Skin of body (tissue), 2 donors: ENCODE measurements around the gene NELL2. TPM values are rescaled to one million over a fixed set of nuclear protein-coding genes. Genes with fewer than 3 reads are reported as not detected.

Source experiments
- DNase-seq: peaks from one replicate; lab custom pipeline; 2025; lab: John Stamatoyannopoulos, UW
- total RNA-seq: library from RNA; depleted of rRNA; stranded (reverse); fragments of >200 nt; gene quantifications from one replicate; pipeline ENCODE4 v1.2.3, GENCODE V29; 2014

The NELL2 gene
- total RNA-seq, 1 donor from 2014 or later, result 12.7 TPM

DNA sequence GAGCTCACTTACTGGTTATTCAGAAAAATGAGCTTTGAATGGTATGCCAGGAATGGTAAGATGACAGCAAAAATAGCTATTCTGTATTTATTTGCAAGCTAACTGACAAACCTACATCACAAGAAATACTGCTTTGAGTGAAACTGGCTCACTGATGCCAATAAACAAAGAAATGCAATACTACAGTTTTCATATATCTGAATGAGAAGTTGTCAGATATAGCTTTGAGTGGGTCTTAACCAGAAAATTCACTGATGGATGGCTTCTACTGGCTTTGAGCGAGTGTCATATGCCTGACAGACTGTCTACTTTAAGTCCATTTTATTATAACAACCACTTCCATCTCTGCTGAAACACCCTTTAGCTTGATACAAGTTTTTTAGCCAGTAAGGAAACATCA is 330.1 kb downstream of the NELL2 start:
- DNase-seq, result no peak

DNA sequence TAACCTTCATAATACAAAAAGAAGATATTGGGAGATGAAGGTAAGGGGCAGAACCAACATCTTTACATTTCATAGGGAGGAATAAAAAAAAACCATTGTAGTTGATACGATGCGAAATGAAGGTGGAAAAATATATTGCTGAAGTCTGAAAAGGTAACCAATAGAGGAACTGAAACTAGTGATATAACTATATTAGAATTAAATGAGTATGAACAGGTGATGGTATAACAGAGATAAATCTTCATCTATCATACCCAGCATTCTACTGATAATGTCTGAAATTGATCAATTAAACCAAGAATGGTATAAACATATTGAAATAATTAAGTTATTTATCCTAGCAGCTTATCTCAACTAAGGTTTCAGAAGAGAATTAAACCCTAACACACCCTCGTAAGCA is 332.1 kb downstream of the NELL2 start:
- DNase-seq, result no peak

DNA sequence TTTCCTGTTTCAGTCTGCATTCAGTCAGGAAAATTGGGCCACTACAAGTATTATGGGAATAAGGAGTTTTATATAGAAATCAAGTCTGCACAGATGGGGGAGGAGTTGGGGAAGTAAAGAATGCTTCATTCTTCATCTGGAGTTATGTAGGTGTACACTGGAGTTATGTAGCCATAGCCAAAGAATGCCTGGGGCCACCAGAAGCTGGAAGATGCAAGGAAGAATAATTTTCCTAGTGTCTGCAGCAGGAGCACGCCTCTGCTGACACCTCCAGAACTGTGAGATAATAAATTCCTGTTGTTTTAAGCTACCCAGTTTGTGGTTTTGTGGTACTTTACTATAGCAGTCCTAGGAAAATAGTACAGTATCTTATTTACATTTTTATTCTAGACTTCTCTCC is 333.4 kb downstream of the NELL2 start:
- no peak for DNase-seq

DNA sequence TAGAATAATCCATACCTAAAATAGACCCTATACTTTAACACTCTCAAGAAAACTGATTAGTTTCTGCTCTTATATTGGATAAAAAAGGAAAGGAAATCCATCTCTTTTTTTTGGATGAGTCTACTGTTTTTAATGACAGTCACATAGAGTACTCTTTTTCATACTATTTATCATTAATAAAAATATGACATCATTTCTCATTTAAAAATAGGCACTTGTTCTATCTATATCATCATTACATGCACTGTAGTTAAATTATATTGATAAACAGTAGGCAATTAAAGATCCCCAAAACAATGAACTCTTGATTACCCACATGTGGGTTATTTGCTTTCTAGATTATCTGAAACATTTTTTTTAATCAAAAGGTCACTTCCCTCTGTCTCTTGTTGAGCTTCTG is 338.8 kb downstream of the NELL2 start:
- no peak for DNase-seq

DNA sequence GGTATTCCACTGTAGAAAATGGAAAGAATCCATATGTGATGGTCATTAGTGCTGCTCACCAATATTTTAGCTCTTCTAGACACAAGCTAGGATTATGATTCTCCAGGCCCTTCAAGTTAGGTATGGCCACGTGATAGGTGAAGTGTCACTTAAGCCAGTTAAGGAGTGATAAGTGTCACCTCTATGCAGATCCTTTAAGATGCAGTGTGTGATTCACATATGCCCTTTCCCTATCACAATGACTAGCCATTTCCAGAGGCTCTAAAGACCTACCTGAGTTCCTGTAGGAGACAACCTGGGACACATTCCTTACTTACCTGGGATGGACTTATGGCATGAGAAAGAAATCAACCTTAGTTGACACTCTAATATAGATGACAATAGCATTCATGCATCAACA is 343.2 kb downstream of the NELL2 start:
- DNase-seq, result no peak

DNA sequence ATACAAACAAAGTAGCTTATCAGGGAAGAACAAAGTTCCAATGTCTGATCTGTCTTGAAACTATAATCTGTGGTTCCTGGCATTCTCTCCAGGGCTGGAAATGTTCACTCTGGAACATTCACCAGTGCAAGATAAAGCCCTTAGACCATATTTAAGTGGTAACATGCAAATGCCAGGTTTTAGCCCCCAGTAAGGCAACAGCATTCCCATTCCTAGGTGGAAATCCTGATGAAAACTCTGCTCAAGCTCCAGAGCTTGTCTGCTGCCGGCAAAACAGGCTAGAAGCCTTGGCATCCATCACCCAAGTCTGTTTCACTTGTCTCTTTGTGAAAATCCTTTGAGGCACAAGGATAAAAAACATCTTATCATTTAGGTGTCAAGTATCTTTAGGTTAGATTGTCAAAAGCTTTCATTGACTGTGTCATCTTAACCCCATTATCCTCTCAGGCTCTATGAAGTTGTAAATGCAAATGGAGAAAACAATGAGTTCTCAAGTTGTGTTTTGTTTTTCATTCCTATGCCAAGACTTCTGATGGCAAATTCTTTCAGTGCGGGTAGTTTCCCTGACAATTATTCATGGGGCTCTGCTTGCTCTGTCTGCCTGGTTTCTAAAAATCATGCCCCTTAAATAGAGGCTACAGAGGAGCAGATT is 344.7 kb downstream of the NELL2 start:
- no peak for DNase-seq

DNA sequence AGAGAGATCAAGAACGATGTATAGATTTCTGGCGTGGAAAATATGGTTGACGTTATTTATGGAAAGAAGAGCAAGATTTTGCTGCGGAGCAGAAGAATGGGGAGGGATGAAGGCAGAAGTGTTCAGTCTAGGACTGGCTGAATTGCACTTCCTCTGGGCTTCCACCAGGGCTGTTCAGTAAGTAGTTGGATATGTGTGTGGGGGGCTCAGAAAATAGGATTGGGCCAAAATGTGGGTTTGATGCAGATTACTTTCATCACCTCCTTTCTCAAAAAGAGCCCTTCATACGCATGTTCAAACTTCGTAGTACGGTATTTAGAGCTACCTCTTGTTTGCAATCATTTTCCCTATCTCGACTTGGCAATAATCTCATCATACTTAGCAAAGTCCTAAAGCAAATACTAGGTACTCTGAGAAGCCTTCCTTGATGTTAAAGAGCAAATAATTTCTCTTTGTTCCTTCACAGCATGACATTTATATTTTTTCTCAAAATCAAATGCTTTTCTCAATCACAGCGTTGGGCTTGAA is 349.4 kb downstream of the NELL2 start:
- no peak for DNase-seq

DNA sequence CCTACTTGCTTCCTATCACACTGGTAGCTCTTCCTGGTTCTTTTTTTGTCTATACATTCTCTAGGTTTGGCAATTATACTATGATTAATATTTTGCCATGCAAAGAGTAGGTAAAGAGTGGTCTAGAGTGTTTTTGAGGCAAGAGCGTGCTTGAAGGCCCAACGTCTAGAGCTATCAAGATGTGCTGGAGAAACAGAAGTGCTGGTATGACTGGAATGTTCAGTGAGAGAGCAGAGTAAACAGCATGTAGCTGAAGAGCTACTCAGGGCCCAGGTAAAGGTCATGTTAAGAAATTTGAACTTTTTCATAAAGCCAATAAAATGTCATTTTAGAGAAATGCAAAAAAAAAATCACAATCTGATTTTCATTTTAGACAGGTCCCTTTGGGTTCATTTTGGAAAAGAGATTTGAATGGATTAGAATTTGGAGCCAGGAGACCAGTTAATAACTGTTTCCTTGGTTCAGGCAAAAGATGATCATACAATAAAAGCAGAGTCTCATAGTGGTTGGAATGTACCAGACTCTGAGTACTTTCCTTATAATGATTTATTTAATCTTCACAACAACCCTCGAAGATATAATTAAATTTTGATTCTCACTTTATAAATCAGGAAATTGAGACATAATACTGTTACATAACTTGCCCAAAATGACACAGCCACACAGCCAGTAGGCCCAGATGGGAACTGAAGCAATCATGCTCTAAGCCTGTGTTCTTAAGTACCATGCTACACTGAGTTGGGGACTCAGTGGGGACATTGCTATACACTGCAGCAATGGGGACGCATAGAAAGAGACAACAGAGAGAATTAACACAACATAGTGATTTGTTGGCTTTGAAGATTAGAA is 350.1 kb downstream of the NELL2 start:
- DNase-seq, result no peak

DNA sequence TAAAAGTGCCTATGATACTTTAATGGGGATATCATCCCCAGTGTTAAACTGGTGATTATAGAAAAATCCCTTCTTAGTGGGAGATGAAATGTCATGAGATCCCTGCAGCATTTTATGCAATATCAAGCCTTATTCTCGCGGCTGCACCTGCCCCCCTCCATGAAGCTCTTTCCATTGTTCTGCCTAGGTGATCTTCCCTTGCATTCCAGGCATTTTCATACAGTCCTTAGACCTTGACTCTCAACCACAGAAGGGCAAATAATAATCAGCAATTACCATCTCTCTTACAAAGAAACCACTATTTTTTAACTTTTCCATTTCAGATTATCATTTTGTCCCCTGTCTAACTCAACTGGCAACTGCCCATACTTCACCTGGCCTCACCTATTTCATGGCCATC is 352.3 kb downstream of the NELL2 start:
- no peak for DNase-seq

DNA sequence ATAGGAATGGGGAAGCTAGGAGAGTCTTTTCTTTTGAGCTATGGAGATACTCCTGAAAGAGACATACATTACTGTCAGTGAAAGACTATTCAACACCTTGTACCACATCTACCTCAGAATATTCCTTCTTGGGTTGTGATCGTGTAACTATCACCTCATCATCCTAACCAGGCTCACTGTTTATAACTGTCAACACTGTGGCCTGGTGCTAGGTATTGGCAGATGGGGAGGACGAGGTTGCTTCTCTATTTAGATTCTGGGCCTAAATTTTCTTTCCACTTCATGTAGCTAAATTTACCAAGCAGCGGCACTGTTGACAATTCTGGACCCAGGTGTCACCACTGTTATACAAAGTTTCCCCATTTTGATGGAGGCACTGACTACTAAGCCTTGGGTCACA is 354.4 kb downstream of the NELL2 start:
- DNase-seq, result no peak

DNA sequence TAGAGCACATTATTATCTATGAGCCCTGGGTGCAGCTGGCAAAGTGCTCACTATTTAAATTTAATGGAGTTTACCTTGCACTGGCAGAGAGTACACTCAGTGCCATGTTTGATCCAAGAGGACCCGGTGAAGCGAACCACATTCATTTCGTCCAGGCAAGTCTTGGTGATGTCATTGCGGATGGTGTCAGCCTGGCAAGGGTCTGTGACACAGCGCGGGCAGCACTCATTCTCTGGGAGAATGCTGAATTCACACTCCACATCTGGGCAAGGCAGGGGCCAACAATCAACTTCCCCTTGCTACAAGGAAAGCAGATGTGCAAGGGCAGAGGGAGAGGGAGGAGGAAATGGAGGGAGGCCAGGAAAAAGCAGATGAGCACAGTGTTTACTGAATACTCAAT is 356.2 kb downstream of the NELL2 start:
- peak; percentile 37 for DNase-seq

DNA sequence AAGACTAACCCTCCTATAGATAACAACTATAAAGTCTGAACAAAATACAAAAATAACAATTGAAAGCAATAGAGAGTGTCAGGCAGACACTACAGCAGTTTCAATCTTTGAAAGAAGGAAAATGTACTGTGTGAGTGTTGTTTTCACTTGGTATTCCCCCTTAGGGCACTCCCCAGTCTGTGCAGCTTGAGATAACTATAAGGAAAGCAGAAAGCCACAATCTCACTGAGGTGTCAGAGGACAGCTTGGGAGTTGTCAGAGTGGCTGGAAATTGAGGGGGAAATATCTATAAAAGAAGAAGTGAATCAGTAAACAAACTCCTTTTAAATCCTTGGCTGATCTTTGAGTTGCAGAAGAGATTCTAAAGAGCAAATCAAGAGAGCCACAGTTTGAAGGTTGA is 364.8 kb downstream of the NELL2 start:
- DNase-seq, result no peak

DNA sequence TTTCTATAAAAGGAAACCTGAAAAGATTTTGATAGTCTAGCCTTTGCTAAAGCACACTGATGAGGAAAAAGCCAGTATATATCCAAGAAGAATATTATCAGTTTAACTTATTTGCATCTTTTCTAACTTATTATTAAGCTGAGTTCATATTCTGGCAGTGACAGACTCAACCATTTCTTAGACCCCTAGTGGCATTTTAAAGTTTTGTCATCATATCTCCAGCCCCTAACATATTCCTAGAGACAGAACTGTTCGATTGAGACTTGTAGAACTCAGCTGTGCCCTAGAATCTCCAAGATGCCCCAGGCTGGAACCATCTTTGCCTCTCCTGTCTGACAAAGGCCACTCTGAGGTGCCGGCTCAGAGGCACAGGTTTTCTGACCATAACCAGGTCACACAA is 365.6 kb downstream of the NELL2 start:
- DNase-seq, result no peak

DNA sequence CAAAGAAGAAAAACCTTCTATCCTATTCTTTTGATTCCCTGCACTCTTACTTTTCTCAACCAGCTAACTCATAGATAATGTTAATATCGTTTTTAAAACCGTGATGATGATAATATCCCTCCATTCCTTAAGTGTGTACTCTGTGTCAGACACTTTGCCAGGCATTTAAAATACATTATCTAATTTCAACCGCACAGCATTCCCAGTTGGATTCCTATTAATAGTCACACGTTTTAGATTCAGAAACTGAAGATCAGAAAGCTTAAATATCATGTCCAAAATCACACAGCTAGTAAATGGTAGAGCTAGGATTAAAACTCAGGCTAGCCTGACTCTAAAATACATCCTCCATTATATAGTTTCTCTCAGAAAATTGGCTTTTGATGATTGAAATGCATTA is 366.0 kb downstream of the NELL2 start:
- no peak for DNase-seq

DNA sequence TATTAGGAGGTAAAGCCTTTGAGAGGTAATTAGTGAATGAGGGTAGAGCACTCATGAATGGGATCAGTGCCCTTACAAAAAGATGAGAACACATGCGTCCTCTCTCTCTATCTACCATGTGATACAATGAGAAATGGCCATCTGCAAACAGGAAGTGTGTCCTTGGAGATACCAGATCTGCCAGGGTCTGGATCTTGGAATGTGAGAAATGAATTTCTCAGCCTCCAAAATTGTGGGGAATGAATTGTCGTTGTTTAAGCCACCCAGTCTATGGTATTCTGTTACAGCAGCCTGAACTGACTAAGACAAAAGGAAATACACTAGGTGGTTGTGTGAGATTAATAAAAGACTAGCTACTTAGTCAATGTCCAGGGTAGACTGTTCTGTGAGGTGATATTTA is 366.6 kb downstream of the NELL2 start:
- no peak for DNase-seq

DNA sequence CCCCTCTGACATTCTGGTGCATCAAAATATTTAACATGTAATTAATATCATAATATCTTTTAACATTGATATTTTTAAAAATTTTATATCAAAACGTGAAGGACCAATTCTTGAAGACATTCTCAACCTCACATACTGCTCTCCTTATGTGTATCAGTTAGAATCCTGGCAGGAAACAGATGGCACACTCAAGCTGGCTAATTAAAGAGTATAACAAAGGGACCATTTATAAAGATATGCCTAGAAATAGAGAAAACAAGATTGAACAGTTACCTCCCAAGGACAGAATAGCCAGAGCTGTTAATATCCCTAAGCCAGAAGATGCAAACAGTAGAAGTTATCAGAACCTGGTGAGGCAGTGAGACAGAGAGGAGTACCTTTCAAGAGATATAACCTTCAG is 368.7 kb downstream of the NELL2 start:
- no peak for DNase-seq

DNA sequence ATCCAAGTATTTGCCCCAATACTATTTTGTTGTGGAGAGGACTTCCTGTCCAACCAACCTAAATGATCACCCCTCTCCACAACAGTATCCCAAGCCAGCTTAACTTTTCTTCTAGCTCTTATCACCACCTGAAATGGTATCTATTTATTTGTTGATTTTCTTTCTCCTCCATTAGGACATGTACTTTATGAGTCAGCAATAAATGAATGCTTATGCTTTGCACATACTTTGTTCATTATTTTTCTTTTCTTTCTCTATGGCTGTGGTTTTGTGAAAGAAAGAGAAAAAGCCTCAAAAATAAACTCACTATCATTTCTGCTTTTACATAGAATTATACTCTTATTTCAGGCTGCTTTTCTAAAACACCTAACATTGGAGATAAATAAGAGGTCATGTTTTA is 371.3 kb downstream of the NELL2 start:
- no peak for DNase-seq

DNA sequence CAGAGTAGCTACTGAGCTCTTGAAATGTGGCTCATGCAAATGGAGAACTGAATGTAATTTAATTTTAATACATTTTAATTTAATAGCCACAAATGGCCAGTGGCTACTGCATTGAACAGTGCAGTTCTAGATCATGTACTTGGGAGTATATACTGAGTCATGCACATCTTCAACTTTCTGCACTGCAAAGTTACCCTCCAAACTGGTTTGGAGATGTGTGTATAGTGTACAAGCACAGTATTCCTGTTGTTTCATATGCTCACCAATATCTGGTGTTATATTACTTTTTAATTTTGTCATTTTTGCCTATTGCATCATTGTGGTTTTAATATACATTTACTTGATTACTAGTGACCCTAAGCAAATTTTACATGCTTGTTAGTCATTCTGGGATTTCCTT is 372.8 kb downstream of the NELL2 start:
- no peak for DNase-seq

DNA sequence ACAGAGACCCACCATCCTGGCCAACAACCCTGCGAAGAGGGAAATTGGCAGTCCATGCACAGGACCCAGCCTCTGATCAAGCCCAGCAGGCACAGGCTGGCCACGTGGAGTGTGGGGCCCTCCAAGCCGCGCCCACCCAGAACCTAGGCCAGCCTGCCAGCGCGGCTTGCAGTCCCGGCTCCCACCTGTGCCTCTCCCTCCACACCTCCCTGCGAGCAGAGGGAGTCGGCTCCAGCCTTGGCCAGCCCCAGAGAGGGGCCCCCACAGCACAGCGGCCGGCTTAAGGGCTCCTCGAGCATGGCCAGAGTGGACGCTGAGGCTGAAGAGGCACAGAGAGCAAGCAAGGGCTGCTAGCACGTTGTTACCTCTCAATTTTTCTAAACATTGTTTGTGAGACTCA is 373.4 kb downstream of the NELL2 start:
- no peak for DNase-seq

DNA sequence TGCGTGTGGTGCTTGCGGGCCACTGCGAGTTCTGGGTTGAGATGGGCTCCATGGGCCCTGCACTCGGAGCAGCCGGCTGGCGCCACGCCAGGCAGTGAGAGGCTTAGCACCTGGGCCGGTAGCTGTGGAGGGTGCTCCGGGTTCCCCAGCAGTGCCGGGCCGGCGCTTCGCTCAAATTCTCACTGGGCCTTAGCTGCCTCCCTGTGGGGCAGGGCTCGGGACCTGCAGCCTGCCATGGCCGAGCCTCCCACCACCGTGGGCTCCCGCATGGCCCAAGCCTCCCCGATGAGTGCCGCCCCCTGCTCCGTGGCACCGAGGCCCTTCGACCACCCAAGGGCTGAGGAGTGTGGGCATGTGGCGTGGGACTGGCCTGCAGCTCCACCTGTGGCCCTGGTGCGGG is 375.7 kb downstream of the NELL2 start:
- no peak for DNase-seq

DNA sequence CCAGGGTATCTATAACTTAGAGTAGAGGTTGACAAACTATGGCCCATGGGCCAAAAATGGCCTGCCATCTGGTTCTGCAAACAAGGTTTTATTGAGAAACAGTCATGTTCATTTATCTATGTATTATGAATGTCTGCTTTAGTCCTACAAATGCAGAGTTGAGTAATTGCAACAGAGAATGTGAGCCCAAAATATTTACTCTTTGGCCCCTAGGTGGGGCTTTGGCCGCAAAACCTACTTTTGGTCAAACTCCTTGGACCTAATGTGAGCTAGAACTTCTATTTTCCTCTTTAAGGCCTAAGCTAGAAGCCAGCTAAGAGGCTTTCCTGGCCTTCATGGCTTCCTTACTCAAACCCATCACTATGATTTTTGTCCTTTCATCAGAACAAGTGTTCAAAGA is 379.1 kb downstream of the NELL2 start:
- no peak for DNase-seq

DNA sequence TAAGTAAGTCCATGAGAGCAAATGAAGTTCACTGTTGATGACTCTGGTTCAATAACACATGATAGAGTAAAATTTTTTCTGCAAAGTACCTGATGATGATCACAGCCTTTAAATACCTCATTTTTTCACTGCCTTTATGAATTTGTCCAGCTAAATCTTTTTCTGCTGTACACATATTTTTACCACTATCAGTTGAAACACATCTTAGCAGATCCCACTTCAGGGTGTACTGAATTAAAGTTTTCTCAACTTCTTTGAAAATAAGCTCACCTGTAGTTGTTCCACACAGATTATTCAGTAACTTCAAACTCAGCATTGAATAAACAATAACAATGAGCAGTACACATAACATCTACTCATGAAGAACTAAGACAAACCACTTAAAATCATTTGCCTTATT is 385.9 kb downstream of the NELL2 start:
- DNase-seq, result no peak

DNA sequence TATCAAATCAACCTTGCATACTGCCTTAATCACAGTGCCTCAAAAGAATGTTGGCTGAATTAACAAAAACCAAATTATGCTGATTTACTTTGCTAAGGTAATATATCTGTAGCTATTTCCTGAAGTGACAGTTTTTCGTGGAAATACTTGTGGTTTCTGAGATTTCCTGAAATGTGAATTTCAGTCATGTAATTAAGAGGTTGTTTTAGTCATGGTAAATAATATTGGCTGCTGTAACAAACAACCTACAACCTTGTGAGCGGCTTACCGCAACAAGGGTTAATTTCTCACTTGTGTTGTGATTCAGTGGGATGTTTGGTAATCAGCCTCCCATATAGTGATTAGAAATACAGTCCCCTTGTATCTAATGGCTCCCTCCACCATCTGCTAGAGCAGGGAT is 387.9 kb downstream of the NELL2 start:
- no peak for DNase-seq
